ENCODE measurements around the gene SEMA4A. TPM values are rescaled to one million over a fixed set of nuclear protein-coding genes. Genes with fewer than 3 reads are reported as not detected.

The SEMA4A gene
- total and polyA plus RNA-seq, 9 of the 15 experiments (the other 6 are each of a cell fraction or from before 2014, with no cell fraction given): 0.04 to 1.7 (median 0.45) TPM

DNA sequence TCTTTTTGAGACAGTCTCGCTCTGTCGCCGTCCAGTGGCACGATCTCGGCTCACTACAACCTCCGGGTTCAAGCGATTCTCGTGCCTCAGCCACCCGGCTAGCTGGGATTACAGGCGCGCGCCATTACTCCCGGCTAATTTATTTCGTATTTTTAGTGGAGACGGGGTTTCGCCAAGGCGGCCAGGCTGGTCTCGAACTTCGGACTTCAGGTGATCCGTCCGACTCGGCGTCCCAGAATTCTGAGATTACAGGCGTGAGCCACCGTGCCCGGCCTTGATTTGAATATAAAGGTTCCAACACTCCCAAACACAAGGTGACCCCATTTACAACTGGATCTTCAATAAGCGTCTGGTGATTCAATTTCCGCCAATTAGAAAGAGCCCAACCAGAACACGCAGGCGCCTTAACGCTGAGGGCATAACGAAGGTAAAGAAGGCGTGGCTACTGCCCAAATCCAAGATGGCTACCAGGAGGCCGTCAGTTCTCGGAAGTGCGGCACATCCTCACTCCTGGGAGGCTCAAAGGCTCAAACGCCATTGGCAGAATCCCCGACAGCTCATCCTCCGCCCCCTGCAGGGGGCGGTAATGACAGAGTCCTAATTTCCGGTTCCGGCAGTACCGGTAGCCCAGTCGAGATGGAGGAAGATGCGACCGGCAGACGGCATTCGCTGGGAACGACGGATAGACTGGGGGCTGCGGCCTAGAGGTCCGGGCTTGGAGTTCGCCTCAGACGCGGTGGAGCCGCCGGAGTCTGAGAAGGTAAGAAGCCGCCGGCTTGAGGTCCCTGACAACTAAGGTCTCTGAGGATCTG is 40.3 kb downstream of the SEMA4A start, which contains the start of gene SLC25A44 (continued):
- TF ChIP-seq, protein P1, sequence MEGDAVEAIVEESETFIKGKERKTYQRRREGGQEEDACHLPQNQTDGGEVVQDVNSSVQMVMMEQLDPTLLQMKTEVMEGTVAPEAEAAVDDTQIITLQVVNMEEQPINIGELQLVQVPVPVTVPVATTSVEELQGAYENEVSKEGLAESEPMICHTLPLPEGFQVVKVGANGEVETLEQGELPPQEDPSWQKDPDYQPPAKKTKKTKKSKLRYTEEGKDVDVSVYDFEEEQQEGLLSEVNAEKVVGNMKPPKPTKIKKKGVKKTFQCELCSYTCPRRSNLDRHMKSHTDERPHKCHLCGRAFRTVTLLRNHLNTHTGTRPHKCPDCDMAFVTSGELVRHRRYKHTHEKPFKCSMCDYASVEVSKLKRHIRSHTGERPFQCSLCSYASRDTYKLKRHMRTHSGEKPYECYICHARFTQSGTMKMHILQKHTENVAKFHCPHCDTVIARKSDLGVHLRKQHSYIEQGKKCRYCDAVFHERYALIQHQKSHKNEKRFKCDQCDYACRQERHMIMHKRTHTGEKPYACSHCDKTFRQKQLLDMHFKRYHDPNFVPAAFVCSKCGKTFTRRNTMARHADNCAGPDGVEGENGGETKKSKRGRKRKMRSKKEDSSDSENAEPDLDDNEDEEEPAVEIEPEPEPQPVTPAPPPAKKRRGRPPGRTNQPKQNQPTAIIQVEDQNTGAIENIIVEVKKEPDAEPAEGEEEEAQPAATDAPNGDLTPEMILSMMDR (IDR thresholded peaks at IDR 0.05 in 2 of 3, conservative IDR thresholded peaks at IDR 0.05 in 1 of 3; ENCODE audit: insufficient read depth in 2 of 3, low read depth in 1 of 3, low read length in 3 of 3): peak; percentile 61 to 68 (median 61)
- TF ChIP-seq NCOA1 (IDR thresholded peaks at IDR 0.05; ENCODE audit: low read depth): no peak
- 0 out of 2 replicates have a peak, but pooled peaks have one; percentile 68 for TF ChIP-seq MYBL2 (IDR thresholded peaks at IDR 0.05; ENCODE audit: low read depth)
- TF ChIP-seq MYBL2 (CRISPR knock-in tag; IDR thresholded peaks at IDR 0.05; ENCODE audit: borderline replicate concordance): no peak
- TF ChIP-seq SRSF9 (IDR thresholded peaks at IDR 0.05; ENCODE audit: borderline replicate concordance, low read depth, low read length): no peak
- TF ChIP-seq KDM4B (IDR thresholded peaks at IDR 0.05; ENCODE audit: borderline replicate concordance in 2 of 2, low read depth in 1 of 2): peak in 1 of 2 experiments; percentile 68; a peak in 1 of 4 replicates
- no peak for TF ChIP-seq SMC3 (conservative IDR thresholded peaks at IDR 0.05; ENCODE audit: insufficient read depth, low read depth, low read length)
- TF ChIP-seq WHSC1 (IDR thresholded peaks at IDR 0.05; ENCODE audit: low read length): no peak
- no peak for TF ChIP-seq SP2 (IDR thresholded peaks at IDR 0.05; ENCODE audit: extremely low read depth, low read depth, low read length, poor library complexity, severe bottlenecking)
- no peak for TF ChIP-seq MCM7 (IDR thresholded peaks at IDR 0.05)
- TF ChIP-seq HNRNPUL1 (IDR thresholded peaks at IDR 0.05; ENCODE audit: low read length): no peak
- TF ChIP-seq, protein P2, sequence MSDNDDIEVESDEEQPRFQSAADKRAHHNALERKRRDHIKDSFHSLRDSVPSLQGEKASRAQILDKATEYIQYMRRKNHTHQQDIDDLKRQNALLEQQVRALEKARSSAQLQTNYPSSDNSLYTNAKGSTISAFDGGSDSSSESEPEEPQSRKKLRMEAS (CRISPR knock-in tag; IDR thresholded peaks at IDR 0.05): no peak
- TF ChIP-seq SLC30A9 (CRISPR knock-in tag; IDR thresholded peaks at IDR 0.05): no peak
- TF ChIP-seq, protein P3, sequence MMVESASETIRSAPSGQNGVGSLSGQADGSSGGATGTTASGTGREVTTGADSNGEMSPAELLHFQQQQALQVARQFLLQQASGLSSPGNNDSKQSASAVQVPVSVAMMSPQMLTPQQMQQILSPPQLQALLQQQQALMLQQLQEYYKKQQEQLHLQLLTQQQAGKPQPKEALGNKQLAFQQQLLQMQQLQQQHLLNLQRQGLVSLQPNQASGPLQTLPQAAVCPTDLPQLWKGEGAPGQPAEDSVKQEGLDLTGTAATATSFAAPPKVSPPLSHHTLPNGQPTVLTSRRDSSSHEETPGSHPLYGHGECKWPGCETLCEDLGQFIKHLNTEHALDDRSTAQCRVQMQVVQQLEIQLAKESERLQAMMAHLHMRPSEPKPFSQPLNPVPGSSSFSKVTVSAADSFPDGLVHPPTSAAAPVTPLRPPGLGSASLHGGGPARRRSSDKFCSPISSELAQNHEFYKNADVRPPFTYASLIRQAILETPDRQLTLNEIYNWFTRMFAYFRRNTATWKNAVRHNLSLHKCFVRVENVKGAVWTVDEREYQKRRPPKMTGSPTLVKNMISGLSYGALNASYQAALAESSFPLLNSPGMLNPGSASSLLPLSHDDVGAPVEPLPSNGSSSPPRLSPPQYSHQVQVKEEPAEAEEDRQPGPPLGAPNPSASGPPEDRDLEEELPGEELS (CRISPR knock-in tag; IDR thresholded peaks at IDR 0.05; ENCODE audit: borderline replicate concordance): 0 out of 2 replicates have a peak, but pooled peaks have one; percentile 17
- TF ChIP-seq, protein P4, sequence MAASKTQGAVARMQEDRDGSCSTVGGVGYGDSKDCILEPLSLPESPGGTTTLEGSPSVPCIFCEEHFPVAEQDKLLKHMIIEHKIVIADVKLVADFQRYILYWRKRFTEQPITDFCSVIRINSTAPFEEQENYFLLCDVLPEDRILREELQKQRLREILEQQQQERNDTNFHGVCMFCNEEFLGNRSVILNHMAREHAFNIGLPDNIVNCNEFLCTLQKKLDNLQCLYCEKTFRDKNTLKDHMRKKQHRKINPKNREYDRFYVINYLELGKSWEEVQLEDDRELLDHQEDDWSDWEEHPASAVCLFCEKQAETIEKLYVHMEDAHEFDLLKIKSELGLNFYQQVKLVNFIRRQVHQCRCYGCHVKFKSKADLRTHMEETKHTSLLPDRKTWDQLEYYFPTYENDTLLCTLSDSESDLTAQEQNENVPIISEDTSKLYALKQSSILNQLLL (CRISPR knock-in tag; IDR thresholded peaks at IDR 0.05; ENCODE audit: borderline replicate concordance): no peak
- no peak for TF ChIP-seq NFIC (IDR thresholded peaks at IDR 0.05)
- TF ChIP-seq, protein P5, sequence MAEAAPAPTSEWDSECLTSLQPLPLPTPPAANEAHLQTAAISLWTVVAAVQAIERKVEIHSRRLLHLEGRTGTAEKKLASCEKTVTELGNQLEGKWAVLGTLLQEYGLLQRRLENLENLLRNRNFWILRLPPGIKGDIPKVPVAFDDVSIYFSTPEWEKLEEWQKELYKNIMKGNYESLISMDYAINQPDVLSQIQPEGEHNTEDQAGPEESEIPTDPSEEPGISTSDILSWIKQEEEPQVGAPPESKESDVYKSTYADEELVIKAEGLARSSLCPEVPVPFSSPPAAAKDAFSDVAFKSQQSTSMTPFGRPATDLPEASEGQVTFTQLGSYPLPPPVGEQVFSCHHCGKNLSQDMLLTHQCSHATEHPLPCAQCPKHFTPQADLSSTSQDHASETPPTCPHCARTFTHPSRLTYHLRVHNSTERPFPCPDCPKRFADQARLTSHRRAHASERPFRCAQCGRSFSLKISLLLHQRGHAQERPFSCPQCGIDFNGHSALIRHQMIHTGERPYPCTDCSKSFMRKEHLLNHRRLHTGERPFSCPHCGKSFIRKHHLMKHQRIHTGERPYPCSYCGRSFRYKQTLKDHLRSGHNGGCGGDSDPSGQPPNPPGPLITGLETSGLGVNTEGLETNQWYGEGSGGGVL (CRISPR knock-in tag; IDR thresholded peaks at IDR 0.05): no peak
- no peak for TF ChIP-seq CHCHD3 (CRISPR knock-in tag; IDR thresholded peaks at IDR 0.05)
- no peak for TF ChIP-seq GTF2F1 (IDR thresholded peaks at IDR 0.05; ENCODE audit: low read depth, low read length)
